KMS-11 (cell line): Measurements from ENCODE around the gene NWD2.

Experiments
- H2AFZ ChIP-seq: fragments of 200-600 bp; sonication (generic); 2 replicates; pipeline ENCODE4 v1.6.1; 2016; ENCODE audit warnings: antibody characterized with exemption, mixed run types, low read depth
- H3K27ac ChIP-seq: fragments of 200-600 bp; sonication (generic); 2 replicates; pipeline ENCODE4 v1.6.1; 2016; ENCODE audit warnings: mild to moderate bottlenecking, mixed run types
- H3K27me3 ChIP-seq: fragments of 200-600 bp; sonication (generic); 2 replicates; pipeline ENCODE4 v1.6.1; 2017; ENCODE audit warnings: mild to moderate bottlenecking, low read depth, mixed run types, moderate library complexity; ENCODE audit not compliant: insufficient read depth
- H3K36me3 ChIP-seq: fragments of 200-600 bp; sonication (generic); 2 replicates; pipeline ENCODE4 v1.6.1; 2017; ENCODE audit warnings: mild to moderate bottlenecking, mixed run types; ENCODE audit not compliant: insufficient read depth
- H3K4me1 ChIP-seq: fragments of 200-600 bp; sonication (generic); 2 replicates; pipeline ENCODE4 v1.6.1; 2016; ENCODE audit warnings: mild to moderate bottlenecking, low read depth, mixed run types; ENCODE audit not compliant: poor library complexity, severe bottlenecking
- H3K4me2 ChIP-seq: fragments of 200-600 bp; sonication (generic); 2 replicates; pipeline ENCODE4 v1.7.0; 2016; ENCODE audit warnings: mild to moderate bottlenecking, mixed run types
- H3K4me3 ChIP-seq: fragments of 200-600 bp; sonication (generic); IDR thresholded peaks from 2 replicates; pipeline ENCODE4 v1.6.1; 2017; ENCODE audit warnings: low read depth, low read length, mixed read lengths; ENCODE audit not compliant: insufficient read depth
- H3K79me2 ChIP-seq: fragments of 200-600 bp; sonication (generic); 2 replicates; pipeline ENCODE4 v1.6.1; 2016; ENCODE audit warnings: low read depth, mixed run types; ENCODE audit not compliant: insufficient read depth
- H3K9ac ChIP-seq: fragments of 200-600 bp; sonication (generic); 2 replicates; pipeline ENCODE4 v1.6.1; 2016; ENCODE audit warnings: mild to moderate bottlenecking, mixed run types
- H4K20me1 ChIP-seq: fragments of 200-600 bp; sonication (generic); 2 replicates; pipeline ENCODE4 v1.6.1; 2016; ENCODE audit warnings: mild to moderate bottlenecking, mixed run types; ENCODE audit not compliant: insufficient read depth
- CTCF ChIP-seq: fragments of 200-600 bp; sonication (generic); conservative IDR thresholded peaks from 2 replicates; pipeline ENCODE4 v1.6.1; 2017; ENCODE audit warnings: low read depth, mild to moderate bottlenecking, antibody characterized with exemption, low read length, moderate library complexity, mixed read lengths

Gene NWD2

GRCh38 chr4:37241647-37242046 is 2.9 kb upstream of the NWD2 start:
- TF ChIP-seq CTCF = no peak
- H3K27me3 ChIP-seq = no peaks in the 10 kb centered on the region
- H3K79me2 ChIP-seq = no peaks in the 10 kb centered on the region
- no peak overlapping the region for H3K4me2 ChIP-seq
- H3K9ac ChIP-seq = no peak overlapping the region
- H3K27ac ChIP-seq = no peak overlapping the region
- H2AFZ ChIP-seq = no peak overlapping the region
- no peaks in the 10 kb centered on the region for H4K20me1 ChIP-seq
- H3K36me3 ChIP-seq = no peaks in the 10 kb centered on the region
- H3K4me1 ChIP-seq = no peaks in the 10 kb centered on the region
- H3K4me3 ChIP-seq = no peak overlapping the region

GRCh38 chr4:37243051-37243450 is 1.5 kb upstream of the NWD2 start:
- Histone ChIP-seq H3K4me3 (no peak overlapping the region), H3K79me2 (no peaks in the 10 kb centered on the region), H3K9ac (no peak overlapping the region), H4K20me1 (no peaks in the 10 kb centered on the region), H2AFZ (no peak overlapping the region), H3K36me3 (no peaks in the 10 kb centered on the region), H3K27me3 (no peaks in the 10 kb centered on the region), H3K27ac (no peak overlapping the region), H3K4me2 (no peak overlapping the region), H3K4me1 (no peaks in the 10 kb centered on the region)
- no peak for TF ChIP-seq CTCF

- no peak overlapping the region for H3K9ac ChIP-seq
- H3K79me2 ChIP-seq = no peaks in the 10 kb centered on the region
- H3K4me2 ChIP-seq = no peak overlapping the region
- H3K27ac ChIP-seq = no peak overlapping the region
- no peaks in the 10 kb centered on the region for H3K27me3 ChIP-seq
- no peaks in the 10 kb centered on the region for H3K4me1 ChIP-seq
- H4K20me1 ChIP-seq = no peaks in the 10 kb centered on the region
- TF ChIP-seq CTCF = no peak
- no peaks in the 10 kb centered on the region for H3K36me3 ChIP-seq
- no peak overlapping the region for H2AFZ ChIP-seq
- H3K4me3 ChIP-seq = no peak overlapping the region
Observed at GRCh38 chr4:37243722-37244582, 591 bp upstream of the NWD2 start.

- no peak for TF ChIP-seq CTCF
- H3K27ac ChIP-seq = no peak overlapping the region
- no peak overlapping the region for H3K4me3 ChIP-seq
- H3K36me3 ChIP-seq = no peaks in the 10 kb centered on the region
- H4K20me1 ChIP-seq = no peaks in the 10 kb centered on the region
- H3K79me2 ChIP-seq = no peaks in the 10 kb centered on the region
- no peaks in the 10 kb centered on the region for H3K27me3 ChIP-seq
- H3K4me2 ChIP-seq = no peak overlapping the region
- H3K9ac ChIP-seq = no peak overlapping the region
- H3K4me1 ChIP-seq = no peaks in the 10 kb centered on the region
- no peak overlapping the region for H2AFZ ChIP-seq
Observed at GRCh38 chr4:37245391-37245954, 930 bp downstream of the NWD2 start.
